SH-SY5Y (cell line): ENCODE measurements around the gene CLDN19.

Experiments used
- GATA2 ChIP-seq: IDR thresholded peaks from 2 replicates; pipeline ENCODE4 v1.6.1; 2011; ENCODE audit warnings: mild to moderate bottlenecking, low read depth, low read length
- GATA3 ChIP-seq: IDR thresholded peaks from 2 replicates; pipeline ENCODE4 v1.6.1; 2011; ENCODE audit warnings: low read depth, mild to moderate bottlenecking, low read length, moderate library complexity

- TF ChIP-seq GATA3 (no peak), GATA2 (no peak)
These were observed 2.8 kb downstream of the CLDN19 start for GRCh38 chr1:42737257-42737656.
